GM21717 (cell line): Measurements from ENCODE around the gene DACH1.

ENCODE experiments used
- ATAC-seq: cut with Tn5 transposase; IDR thresholded peaks from one replicate; pipeline ENCODE4 v1.9.1; 2021; ENCODE audit warnings: mild to moderate bottlenecking, moderate library complexity; ENCODE audit not compliant: unreplicated experiment

The DACH1 gene

DNA sequence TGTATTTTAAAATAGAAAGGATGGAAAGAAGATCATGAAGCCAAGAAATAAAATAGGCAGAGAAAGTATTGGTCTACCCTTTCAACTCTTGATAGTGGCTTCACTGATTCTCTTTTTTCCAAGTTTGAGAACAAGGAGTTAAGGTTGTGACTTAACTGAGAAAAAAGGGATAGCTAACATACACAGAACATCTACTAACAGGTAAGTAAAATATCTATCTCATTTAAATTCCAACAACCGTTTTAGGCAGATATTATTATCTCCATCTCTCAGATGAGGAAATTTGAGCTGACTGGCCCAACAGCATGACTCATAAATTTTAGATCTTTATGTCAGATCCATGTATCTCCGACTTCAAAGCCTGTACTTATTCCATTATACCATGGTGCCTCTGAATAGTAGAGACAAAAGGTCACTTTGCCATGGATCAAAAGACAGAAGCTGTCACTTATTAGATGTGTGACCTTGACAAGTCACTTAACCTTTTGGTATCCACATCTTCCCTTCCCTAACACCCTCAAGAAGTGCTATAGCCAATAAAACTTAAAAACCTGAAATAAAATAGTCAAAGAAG, 152.1 kb downstream of the DACH1 start:
- ATAC-seq = no peak

DNA sequence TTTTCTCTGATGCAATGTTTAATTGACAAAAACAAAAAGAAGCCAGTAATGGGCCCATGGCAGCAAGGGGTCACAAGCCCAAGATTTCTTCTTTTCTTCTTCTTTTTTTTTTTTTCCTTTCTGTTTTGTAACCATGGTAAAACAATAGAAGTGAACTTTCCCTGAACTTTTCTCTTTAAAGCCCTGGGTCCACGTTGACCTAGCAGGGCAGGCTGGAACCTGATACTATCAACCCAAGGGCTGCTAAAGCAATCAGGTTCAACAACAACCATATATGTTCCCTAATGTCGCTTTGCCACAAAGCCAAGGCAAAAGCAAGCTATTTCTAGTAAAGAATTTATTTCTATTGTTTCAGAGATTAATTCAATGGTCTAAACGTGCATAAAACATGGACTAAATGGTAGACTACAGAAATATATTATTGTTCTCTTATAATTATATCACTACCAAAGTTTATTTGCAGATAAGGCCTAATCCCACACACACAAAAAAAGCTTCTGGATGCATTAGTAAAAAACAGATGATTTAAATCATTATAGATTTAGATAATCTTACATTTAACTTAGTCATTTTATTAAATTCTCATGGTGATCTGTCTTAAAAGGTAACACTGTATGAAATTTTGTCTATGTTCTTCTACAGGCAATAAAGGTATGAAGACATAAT, 153.9 kb downstream of the DACH1 start:
- no peak for ATAC-seq

DNA sequence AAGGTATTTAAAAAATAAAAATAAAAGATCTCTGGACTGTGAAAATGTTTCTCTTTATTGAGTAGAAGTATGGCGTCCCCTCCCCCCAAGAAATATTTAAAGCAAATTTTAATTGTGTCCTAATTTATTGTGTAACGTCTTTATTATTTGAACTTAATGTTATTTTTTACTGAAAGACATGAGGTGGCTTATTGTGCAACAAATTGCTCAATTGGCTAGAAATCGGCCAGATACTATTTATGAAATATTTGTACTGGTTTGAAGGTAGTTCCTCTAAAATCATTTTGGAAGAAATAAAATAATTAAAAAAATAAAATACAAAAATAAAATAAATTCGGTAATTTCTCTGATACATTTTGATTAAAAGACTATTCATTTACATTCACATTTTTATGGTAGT, 162.3 kb downstream of the DACH1 start:
- no peak for ATAC-seq

DNA sequence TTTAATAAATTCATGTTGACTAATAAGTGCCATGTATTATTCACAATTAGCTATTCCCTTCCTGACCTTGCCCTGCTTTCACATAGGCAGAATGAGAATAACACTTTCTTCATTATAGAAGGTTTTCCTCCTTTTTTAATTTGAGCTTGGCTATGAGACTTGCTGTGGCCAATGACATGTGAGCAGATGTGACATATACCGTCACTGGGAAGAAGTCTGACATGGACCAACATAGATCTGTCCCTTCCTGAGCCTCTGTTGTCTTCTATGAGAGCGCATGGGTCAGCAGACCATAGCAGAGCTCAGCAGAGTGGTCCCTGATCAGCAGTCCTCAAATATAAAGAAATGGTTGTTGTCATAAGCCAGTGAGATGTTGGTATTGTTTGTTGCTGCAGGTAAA, 163.9 kb downstream of the DACH1 start:
- no peak for ATAC-seq

DNA sequence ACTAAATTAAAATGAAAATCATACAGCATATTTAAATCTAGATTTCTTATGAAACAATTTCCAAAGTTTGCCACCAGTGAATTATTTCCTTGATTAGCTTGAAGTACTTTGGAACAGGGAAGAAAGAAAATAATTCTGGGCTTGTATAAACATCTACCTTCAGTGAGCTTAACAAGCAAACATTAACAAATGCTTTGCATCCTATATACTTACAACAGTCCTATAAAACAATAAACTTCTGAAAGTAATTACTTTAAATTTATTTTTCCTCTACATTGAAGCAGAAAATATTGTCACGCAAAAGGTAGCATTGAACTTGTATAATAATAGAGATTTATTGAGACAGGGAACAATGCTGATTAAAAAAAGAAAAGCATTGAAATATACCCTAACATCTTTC, 164.8 kb downstream of the DACH1 start:
- no peak for ATAC-seq

DNA sequence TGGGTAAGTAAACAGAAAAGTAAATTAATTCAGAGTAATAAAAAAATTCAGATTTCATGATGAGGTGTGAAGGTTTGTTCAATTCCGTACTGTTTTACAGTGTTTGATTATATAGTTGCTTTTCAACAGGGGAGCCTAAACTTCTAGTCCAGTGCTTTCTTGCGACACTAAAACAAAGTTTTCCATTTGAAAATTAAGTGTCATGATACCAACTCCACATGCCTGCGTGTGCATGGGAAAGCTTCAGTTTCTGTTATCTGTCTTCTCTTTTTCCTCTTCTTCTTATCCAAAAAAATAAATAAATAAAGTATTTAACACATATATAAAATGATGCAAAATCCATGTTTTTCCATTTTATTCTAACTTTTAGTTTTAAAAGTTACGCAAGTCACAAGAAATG, 165.3 kb downstream of the DACH1 start:
- ATAC-seq = no peak

DNA sequence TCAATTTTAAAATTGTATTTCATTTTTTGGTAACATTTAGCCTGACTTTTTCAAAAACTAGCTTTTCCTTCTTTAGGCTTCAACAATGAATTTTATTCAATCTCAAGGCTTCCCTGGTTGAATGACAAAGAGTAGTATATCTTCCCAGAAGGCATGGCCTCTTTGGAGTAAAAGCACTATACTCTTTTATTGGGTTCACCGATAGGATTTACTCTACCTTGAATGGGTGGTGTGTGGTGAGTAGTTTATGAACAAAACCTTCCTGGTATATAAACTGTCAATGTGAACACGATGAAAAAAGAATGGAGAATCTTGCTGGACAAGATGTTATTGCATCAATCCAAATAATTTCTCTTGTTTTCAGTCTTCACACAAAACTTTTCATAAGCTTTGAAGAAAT, 167.7 kb downstream of the DACH1 start:
- ATAC-seq = no peak

DNA sequence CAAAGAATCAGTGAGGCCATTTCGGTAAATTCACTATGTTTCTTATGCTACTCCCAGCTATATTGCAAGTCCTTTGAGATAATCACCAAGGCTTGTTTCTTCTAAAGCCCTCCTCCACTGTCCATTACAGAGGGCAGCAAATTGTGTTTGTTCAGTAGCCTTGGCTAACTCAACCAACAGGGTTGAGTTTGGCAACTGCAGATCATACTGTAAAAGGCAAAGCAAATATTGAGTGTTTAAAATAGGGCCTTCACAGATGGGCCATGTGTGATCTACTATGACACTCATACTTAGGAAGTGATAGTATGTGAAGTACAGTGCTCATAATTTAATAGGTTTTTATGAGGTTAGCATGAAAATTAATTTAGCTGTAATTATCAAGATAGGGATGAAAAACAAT, 171.3 kb downstream of the DACH1 start:
- ATAC-seq = no peak

DNA sequence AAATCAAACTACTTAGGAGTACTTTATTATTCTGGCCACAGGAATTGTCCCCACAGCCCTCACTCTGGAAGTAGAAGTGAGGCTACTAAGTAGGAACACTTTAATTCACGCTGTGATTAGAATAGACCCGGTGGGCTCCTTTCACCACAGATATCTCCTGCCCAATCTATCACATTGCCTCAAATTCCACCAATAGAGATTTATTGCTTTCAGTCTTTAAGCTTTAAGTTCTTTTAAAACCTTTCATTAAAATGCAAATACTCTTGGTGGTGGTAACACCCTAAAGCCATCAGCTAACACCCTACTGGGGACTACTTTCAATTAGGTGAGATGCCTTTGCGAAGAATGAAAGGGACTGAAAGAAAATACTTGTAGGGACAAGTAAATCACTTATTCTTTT, 181.9 kb downstream of the DACH1 start:
- no peak for ATAC-seq

DNA sequence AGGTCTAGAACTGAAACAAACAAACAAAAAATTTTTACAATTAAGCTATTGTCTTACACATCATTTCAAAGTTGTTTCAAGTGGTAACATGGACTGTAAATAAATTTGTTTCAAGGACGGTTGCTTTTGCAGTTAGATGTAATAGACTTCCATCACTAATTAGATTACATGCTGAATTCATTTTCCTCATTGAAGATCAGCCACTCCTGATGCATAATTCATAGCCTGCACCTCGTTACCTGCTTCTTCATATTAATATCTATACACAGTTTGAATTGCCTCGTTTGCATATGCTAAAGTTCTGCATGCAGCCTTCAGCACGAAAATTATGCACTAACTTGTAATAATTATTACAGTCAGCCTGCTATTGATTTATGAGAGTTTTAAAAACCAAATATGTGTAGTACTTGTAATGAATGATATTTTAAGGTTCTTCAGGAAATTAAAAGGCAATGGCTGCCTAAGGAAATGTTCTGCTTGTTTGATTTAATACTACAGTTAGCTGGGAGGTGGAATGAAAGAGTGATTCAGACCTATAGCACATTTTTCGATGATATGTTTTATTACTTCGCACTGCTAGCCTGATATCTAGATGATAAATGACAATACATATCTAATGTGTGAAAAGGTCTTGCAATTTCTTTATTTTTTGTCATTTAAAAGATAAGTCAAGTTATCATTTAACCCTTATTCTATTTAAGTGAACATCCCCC, 184.9 kb downstream of the DACH1 start:
- ATAC-seq = no peak

DNA sequence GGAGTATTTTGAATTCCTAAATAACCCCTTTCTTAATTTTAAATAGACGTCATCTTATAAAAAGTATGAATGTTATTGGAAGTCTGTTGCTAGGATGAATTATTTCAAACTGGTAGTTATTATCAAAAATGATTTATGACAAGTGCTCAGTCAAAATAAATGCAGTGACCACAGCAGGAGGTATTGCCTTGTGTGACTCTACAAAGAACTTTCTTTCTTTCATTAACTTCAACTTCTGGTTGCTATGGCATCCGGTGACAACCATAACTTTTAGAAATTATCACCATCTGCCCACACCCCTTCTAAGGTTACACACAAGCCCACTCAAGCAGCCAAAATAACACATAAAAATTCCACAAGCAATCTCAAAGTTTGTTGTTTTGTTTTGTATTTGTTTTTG, 189.9 kb downstream of the DACH1 start:
- ATAC-seq = no peak

DNA sequence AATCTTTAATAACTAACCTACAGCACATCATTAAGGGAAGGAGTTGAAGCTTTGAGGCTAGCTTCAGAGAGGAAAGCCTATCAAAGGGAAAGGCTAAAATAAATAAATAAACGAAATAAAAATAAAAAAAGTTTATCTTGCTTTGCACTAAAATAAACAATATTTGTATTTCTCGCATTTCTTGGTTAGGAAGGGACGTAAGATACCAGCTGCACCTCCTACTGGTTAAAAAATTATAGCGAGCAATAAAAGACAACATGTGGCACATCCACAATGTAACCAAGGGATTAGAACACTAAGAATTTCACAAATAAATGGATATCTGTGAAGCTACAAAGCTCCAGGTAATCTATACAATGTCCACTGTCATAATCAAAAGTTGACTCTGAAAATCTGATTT, 194.5 kb downstream of the DACH1 start:
- no peak for ATAC-seq

DNA sequence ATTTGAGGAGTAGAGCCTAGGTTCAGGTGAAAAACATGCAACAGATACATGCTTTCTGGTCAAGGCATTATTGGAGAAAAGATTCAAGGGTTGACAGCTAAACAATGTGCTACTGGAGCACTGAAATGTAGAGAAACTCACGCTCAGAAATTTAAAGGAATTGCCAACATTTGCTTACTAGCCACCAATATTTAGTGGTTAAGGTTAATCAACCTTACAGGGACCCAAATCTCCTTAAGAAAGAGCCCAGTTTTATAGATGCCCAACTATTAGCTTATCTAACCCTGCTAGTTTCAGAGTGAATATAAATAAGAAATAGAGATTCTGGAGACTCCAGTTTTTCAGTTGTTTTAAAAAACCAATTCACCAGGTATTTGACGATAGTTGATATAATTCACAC, 203.6 kb downstream of the DACH1 start:
- ATAC-seq = no peak

DNA sequence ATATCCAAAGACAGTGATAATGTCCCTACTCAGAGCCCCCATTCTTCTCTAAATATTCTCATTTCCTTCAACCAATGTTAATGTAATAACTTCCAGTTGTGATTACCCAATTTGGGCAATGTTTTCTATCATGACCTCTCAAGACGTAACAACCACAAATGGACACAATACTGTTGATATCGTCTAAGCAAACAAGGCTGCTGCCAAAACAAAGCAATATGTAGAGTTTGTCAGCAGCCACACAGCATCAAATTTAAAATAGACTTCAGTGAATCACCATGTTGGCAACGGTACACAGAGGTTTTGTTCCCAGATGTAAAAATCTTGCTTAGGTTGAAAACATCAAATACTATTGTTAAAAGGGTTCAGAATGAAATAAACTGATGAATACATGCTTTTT, 205.1 kb downstream of the DACH1 start:
- no peak for ATAC-seq

DNA sequence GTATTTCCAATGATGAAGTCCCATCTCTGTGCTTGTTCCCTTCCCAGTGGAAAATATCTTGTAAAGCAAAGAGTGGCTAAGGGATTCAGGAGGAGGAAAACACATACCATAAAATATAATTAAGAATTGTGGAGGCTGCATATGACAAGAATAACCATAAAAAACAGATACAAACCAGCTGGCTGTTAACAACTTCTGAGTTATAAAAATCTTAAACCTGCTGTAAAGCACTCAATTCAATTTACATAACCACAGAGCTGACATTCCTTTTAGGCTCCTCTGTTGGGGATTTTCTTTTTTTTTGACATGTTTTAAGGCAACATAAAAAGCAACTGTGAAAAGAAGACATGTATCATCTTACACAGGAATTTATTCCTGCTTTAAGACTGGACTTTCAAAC, 207.6 kb downstream of the DACH1 start:
- ATAC-seq = no peak

DNA sequence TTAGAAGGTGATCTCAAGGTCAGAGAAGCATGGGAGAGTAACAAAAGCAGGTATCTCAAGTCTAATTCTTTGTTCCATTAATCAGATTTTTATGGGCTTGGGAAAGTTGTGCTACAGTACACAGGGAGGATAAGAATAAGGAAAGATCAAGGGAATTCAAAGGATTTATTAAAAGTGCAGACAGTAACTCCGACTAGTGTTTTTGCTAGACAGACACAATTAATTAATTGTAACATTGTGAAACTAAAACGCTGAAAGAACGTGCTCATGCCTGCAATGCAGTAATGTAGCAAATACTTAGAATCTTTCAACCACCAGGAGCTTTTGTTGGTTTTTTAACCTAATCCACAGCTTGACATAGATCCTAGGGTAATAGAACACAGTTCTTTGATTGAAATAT, 221.5 kb downstream of the DACH1 start:
- no peak for ATAC-seq

DNA sequence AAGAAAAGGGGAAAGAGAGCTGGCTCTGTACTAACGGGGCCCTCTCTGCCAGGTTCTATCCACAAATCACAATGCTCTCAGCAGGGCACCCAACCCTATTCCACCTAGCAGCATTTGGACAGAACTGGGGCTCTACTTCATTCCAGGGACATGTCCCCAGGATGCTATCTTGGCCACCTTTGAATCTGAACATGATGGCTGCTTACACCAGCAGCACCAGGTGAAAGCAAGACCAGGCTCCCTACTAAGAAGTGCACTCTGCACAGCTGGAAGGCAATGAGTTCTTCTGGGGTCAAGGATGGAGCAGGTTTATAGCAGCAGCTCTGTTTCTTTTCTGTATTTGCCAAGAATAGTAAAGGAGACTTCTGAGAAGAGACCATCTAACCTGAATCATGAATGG, 222.4 kb downstream of the DACH1 start:
- no peak for ATAC-seq

DNA sequence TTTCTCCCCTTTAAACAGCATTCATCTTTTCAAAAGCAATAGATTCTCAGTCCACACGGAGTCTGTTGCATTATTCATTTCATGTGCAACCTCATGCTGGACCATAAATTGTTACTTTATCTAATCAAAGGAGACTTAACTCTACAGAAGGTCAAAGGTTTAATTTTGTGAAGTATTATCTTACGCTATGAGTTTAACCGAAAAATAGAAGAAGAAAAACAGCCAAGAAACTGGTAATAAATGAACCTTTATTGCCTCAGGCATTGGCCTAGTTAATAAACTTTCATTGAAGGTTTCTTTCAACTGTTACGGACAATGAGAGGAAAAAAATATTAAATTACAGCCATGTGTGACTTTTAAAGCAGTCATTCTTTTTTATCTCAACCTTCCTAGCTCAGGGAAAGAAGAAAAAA, 223.6 kb downstream of the DACH1 start:
- ATAC-seq = no peak

DNA sequence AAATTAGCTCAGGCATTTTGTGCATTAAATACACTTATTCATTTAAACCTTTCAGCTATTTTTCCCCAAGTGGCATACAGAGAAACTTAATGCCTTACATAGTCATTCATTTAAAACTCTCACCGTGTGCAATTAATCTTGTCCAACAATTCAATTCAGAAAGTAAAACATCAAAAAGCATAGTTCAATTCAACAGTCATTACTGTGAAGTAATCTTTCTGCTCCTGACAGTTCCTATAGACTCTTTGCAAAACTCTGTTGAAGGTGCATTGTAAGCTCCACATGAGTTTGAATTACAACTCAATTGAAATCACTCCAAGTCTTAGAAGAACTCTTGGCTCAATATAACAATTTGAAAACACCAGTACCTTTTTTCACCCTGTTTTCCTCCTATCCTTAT, 228.3 kb downstream of the DACH1 start:
- no peak for ATAC-seq

DNA sequence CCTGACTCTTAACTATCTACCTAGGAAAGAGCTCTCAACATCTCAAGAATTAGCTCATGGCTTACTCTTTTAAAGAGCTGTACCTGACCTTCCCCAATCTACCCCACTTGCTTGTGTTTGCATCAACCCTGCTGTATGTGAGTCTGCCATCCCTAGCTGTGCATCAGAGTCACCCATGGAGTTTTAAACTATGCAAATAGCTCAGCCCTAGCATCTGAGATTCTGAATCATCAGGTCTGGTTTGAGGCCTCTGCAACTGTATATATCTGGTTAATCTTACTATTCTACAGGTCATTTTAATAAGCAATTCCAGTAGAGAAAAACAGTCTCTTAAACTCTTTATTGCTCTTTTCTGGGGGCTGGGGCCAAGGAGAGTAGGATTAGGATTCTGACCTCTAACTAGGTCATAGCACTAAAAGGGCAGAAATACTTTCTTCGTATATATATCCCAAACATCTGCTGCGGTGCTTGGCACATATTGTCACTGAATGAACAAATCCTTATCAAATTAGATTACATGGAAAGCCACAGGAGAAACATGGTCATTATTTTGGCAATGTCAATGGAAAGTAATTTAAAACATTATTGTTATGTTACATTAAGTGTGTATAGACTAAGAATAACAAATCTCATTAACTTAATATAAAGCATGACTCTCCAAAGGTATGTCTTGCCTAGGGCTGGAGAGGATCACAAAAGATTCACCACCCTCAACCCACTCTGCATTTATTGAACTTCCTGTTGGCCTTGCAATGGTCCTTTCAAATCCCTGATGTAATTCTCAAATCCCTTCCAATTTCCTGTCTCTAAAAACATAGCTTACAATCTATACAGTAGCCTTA, 232.2 kb downstream of the DACH1 start:
- no peak for ATAC-seq

DNA sequence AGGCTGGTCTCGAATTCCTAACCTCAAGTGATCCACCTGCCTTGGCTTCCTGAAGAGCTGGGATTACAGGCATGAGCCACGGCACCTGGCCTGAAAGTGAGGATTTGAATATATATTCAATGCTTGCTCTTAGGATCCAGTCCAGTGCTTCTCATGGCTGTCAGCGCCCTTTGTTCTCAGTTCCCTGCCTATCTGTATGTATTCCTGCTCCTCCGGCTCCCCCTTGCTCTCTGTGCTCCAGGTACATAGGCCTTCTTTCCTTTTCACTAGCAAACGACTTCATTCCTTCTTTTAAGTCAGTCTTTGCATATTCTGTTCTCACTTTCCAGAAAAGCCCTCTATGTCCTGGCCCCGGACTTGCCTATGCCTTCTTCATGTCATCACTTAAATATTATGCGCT, 232.8 kb downstream of the DACH1 start:
- no peak for ATAC-seq

DNA sequence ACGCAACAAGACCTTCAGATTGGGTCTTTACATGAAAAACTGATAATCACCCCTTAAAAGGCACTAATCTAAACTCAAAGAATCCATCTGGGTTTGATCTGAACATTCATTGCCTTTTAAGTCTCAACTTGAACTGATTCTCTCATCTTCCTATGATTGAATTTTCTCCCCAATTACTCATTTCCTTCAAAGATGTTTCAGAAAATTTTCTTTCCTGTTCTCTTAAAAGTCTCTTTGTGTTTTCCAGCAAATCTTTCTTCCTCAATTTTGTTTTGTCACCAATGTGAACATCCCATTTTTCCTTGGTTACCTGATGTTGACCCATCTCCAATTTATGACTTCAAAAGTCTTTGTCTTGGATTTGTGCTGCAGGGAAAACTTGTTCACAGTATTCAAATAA, 234.3 kb downstream of the DACH1 start:
- no peak for ATAC-seq
